CD4-positive, alpha-beta T cell treated with Interleukin-15 for 4 hours (primary cell): ENCODE results near the gene ZFAND3.
A peak's percentile ranks its signal among the peaks of the same experiment; 100 is the strongest.

Experiments used
- DNase-seq: peaks from one replicate; pipeline ENCODE4 v3.0.0-alpha.2; 2020; ENCODE audit warnings: low spot score

The ZFAND3 gene

GRCh38 chr6:37819177-37819801, at the start of gene ZFAND3:
TSS of gene ZFAND3 (plus strand) at chr6:37819727. CDS start at chr6:37819946, 219 bp downstream.
- DNase-seq: peak; percentile 94

- DNase-seq: no peak
Observed at GRCh38 chr6:37774028-37774680, 45.4 kb upstream of the ZFAND3 start.

GRCh38 chr6:37776566-37776965, 43.0 kb upstream of the ZFAND3 start:
- DNase-seq: no peak

- DNase-seq: no peak
Observed at GRCh38 chr6:37777272-37777834, 42.2 kb upstream of the ZFAND3 start.

GRCh38 chr6:37779111-37779800, 40.3 kb upstream of the ZFAND3 start:
- no peak for DNase-seq

- DNase-seq: no peak
Observed at GRCh38 chr6:37779902-37780628, 39.5 kb upstream of the ZFAND3 start.

GRCh38 chr6:37781788-37782187, 37.7 kb upstream of the ZFAND3 start:
- DNase-seq: no peak

- DNase-seq: no peak
Observed at GRCh38 chr6:37783025-37783855, 36.3 kb upstream of the ZFAND3 start.

- no peak for DNase-seq
Observed at GRCh38 chr6:37783856-37784584, 35.5 kb upstream of the ZFAND3 start.

- DNase-seq: no peak
Observed at GRCh38 chr6:37784585-37784967, 35.0 kb upstream of the ZFAND3 start.

- DNase-seq: no peak
Observed at GRCh38 chr6:37785002-37785662, 34.4 kb upstream of the ZFAND3 start.

GRCh38 chr6:37785663-37786270, 33.8 kb upstream of the ZFAND3 start:
- DNase-seq: no peak

GRCh38 chr6:37787216-37787615, 32.3 kb upstream of the ZFAND3 start:
- no peak for DNase-seq

GRCh38 chr6:37788259-37788658, 31.3 kb upstream of the ZFAND3 start:
- no peak for DNase-seq

GRCh38 chr6:37791156-37791919, 28.2 kb upstream of the ZFAND3 start:
- peak; percentile 80 for DNase-seq

- DNase-seq: no peak
Observed at GRCh38 chr6:37792457-37793033, 27.0 kb upstream of the ZFAND3 start.

GRCh38 chr6:37793067-37793466, 26.5 kb upstream of the ZFAND3 start:
- DNase-seq: no peak

GRCh38 chr6:37794825-37795224, 24.7 kb upstream of the ZFAND3 start:
- DNase-seq: no peak
